GM21526 (cell line): ENCODE results near the gene SHROOM2.

Experiments used
- ATAC-seq: cut with Tn5 transposase; IDR thresholded peaks from one replicate; pipeline ENCODE4 v1.9.1; 2021; ENCODE audit warnings: moderate library complexity; ENCODE audit not compliant: unreplicated experiment, low FRiP score

Gene SHROOM2

GRCh38 chrX:9992061-9992460 is 205.8 kb downstream of the SHROOM2 start:
- ATAC-seq: no peak

GRCh38 chrX:9992724-9993123 is 206.5 kb downstream of the SHROOM2 start:
- no peak for ATAC-seq

- ATAC-seq: peak; percentile 82
Measured at GRCh38 chrX:9995855-9996339, 209.7 kb downstream of the SHROOM2 start.

- no peak for ATAC-seq
Measured at GRCh38 chrX:9997041-9997440, 210.8 kb downstream of the SHROOM2 start.

GRCh38 chrX:9997524-9997923 is 211.3 kb downstream of the SHROOM2 start:
- no peak for ATAC-seq
